Peyer's patch (tissue), 4 donors: ENCODE data around the gene ASB1.

Experiments used
- CTCF ChIP-seq, 6 experiments: fragments of 450-650 bp in 4 of 6; fragments of 200-600 bp in 2 of 6; sonication (generic) in 1 of 6; IDR thresholded peaks; one replicate each; pipeline ENCODE4 v1.5.1; 2017 to 2019; ENCODE audit warnings: antibody characterized with exemption in 6 of 6, mild to moderate bottlenecking in 3 of 6, moderate library complexity in 1 of 6
- POLR2A ChIP-seq, 2 donors: fragments of 450-650 bp; IDR thresholded peaks; one replicate each; pipeline ENCODE4 v1.5.1; 2017; ENCODE audit warnings: antibody characterized with exemption in 2 of 2, mild to moderate bottlenecking in 2 of 2, moderate library complexity in 2 of 2

GRCh38 chr2:238427435-238428162 is 872 bp downstream of the ASB1 start:
- TF ChIP-seq POLR2A (IDR thresholded peaks at IDR 0.05) (no peak), CTCF (IDR thresholded peaks at IDR 0.05) (no peak)
